ENCODE data around the gene GLTP. TPM values are rescaled to one million over a fixed set of nuclear protein-coding genes. Genes with fewer than 3 reads are reported as not detected.

The GLTP gene
- total and polyA plus RNA-seq, 2 of the 4 experiments (the other 2 are of a cell fraction), result 34.4 to 58.4 TPM

- Histone ChIP-seq H2BK15ac (ENCODE audit: low read depth, low read length) (no peak overlapping the region), H3K27ac (ENCODE audit: insufficient read depth, low read length) (no peak overlapping the region), H2AFZ (replicated peaks; ENCODE audit: low read length, poor library complexity) (peak overlapping the region; percentile 24), H4K5ac (ENCODE audit: low read depth, low read length) (no peak overlapping the region), H3K4me1 (ENCODE audit: control insufficient read depth, insufficient read depth, low read length) (peaks cover 10% of the 10 kb centered on the region), H4K91ac (ENCODE audit: insufficient read depth, low read depth, low read length) (no peak overlapping the region), H3K79me1 (ENCODE audit: low read depth in 1 of 2, low read length in 2 of 2) (peaks cover 24 to 36% of the 10 kb centered on the region in 2 experiments), H2BK5ac (ENCODE audit: low read depth, low read length, poor library complexity, severe bottlenecking) (no peak overlapping the region), H2AK9ac (replicated peaks; ENCODE audit: low read depth, low read length, poor library complexity) (peak overlapping the region; percentile 25), H4K20me1 (ENCODE audit: insufficient read depth, low read length) (peaks cover 20% of the 10 kb centered on the region; the same call in 1 of the 2 replicates), H3K9me3 (ENCODE audit: control insufficient read depth, insufficient read depth, low read length) (no peaks in the 10 kb centered on the region), H3K9ac (ENCODE audit: low read depth, low read length) (no peak overlapping the region), H3K9me1 (ENCODE audit: insufficient read depth, low read length) (peaks cover 17% of the 10 kb centered on the region), H3K4me2 (ENCODE audit: low read depth, low read length) (no peak overlapping the region), H3K14ac (replicated peaks; ENCODE audit: low read depth, low read length) (no peak overlapping the region), H3K27me3 (ENCODE audit: control insufficient read depth, insufficient read depth, low read length) (no peaks in the 10 kb centered on the region), H2BK120ac (ENCODE audit: low read depth, low read length) (no peak overlapping the region), H3K56ac (ENCODE audit: extremely low read depth, insufficient read depth, low read length) (no peak overlapping the region), H2AK5ac (ENCODE audit: low read depth, low read length) (peak overlapping the region; percentile 13; the same call in 1 of the 2 replicates), H2BK20ac (ENCODE audit: low read depth, low read length) (no peak overlapping the region), H3K23ac (ENCODE audit: low read depth, low read length) (no peak overlapping the region), H3K4ac (ENCODE audit: low read depth, low read length) (0 out of 2 replicates have a peak overlapping the region, but pooled peaks have one; percentile 36), H4K8ac (ENCODE audit: low read depth in 2 of 2, low read length in 2 of 2) (no peak overlapping the region), H3K18ac (ENCODE audit: low read depth, low read length) (no peak overlapping the region), H3K36me3 (ENCODE audit: control insufficient read depth, insufficient read depth, low read length) (no peaks in the 10 kb centered on the region), H3K4me3 (ENCODE audit: insufficient read depth, low read depth, low read length) (no peak overlapping the region)
- ChIA-PET CTCF (interaction anchor here (0.8 kb wide), 1 partner anchor 287 kb away, joined by 3 read pairs; no protein-coding TSS in a partner anchor), POLR2A (ENCODE audit: unreplicated experiment) (no interaction called here)
- WGBS, 2 experiments (ENCODE audit: extremely low coverage in 2 of 2, insufficient read length in 1 of 2), result 80% methylated on average over 1 of the region's 2 CpGs; no CpG with 5 or more reads in 1 of the 2 experiments
- BruUV-seq (replicated peaks), result no TSS peak
- dilution Hi-C loops (cut with HindIII; ENCODE audit: low sequenced_read_pairs, unreplicated experiment), result no loop called here
- TF ChIP-seq NFE2L2 (IDR thresholded peaks at IDR 0.05; ENCODE audit: low read depth, low read length), result peak; percentile 20; the same call in 1 of the 2 replicates
- no peak for TF ChIP-seq POLR2A (IDR thresholded peaks at IDR 0.05; ENCODE audit: low read depth, low read length)
- intact Hi-C loops (cut with micrococcal nuclease), result no loop called here
- DNase-seq (no peak), ATAC-seq (ENCODE audit: low read depth) (no peak)
- in situ Hi-C loops (cut with MboI; ENCODE audit: low sequenced_read_pairs), result no loop called here
These were observed 1.4 kb upstream of the GLTP start for GRCh38 chr12:109881752-109882151.
